Epithelial cell of esophagus (primary cell): ENCODE data around the gene CCL14.
"Not testable (repeated sequence)": the region's sequence is repeated elsewhere in the genome, so short reads cannot be mapped to it uniquely, and the experiment has no call there.

Source experiments
- DNase-seq: peaks from one replicate; pipeline ENCODE4 v3.0.0; 2010; ENCODE audit warnings: low read depth
- H3K4me3 ChIP-seq: 2 replicates; pipeline ENCODE4 v1.5.1; 2011; ENCODE audit warnings: mild to moderate bottlenecking, low read length, control low read depth
- TF ChIP-seq, protein P1 (sequence below): IDR thresholded peaks from 2 replicates; pipeline ENCODE4 v1.5.1; 2011; ENCODE audit warnings: low read depth, mild to moderate bottlenecking, low read length, control low read depth, inconsistent platforms; ENCODE audit not compliant: insufficient read depth; ENCODE audit errors: missing control alignments

CCL14 gene

DNA sequence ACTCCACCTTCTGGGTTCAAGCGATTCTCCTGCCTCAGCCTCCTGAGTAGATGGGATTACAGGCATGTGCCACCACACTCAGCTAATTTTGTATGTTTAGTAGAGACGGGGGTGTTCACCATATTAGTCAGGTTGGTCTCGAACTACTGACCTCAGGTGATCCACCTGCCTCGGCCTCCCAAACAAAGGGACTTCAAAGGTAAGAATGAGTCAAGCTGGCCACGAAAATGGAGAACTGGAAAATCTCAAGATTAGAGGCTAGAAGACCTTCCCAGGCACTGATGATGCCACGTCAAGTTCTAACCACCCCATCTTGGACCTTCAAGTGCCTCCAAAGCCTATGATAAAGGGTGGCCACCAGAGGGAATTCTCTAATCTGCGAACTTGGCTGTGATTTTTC, 16.1 kb upstream of the CCL14 start:
- H3K4me3 ChIP-seq: no peak overlapping the region
- TF ChIP-seq, protein P1, sequence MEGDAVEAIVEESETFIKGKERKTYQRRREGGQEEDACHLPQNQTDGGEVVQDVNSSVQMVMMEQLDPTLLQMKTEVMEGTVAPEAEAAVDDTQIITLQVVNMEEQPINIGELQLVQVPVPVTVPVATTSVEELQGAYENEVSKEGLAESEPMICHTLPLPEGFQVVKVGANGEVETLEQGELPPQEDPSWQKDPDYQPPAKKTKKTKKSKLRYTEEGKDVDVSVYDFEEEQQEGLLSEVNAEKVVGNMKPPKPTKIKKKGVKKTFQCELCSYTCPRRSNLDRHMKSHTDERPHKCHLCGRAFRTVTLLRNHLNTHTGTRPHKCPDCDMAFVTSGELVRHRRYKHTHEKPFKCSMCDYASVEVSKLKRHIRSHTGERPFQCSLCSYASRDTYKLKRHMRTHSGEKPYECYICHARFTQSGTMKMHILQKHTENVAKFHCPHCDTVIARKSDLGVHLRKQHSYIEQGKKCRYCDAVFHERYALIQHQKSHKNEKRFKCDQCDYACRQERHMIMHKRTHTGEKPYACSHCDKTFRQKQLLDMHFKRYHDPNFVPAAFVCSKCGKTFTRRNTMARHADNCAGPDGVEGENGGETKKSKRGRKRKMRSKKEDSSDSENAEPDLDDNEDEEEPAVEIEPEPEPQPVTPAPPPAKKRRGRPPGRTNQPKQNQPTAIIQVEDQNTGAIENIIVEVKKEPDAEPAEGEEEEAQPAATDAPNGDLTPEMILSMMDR: no peak
- no peak for DNase-seq

DNA sequence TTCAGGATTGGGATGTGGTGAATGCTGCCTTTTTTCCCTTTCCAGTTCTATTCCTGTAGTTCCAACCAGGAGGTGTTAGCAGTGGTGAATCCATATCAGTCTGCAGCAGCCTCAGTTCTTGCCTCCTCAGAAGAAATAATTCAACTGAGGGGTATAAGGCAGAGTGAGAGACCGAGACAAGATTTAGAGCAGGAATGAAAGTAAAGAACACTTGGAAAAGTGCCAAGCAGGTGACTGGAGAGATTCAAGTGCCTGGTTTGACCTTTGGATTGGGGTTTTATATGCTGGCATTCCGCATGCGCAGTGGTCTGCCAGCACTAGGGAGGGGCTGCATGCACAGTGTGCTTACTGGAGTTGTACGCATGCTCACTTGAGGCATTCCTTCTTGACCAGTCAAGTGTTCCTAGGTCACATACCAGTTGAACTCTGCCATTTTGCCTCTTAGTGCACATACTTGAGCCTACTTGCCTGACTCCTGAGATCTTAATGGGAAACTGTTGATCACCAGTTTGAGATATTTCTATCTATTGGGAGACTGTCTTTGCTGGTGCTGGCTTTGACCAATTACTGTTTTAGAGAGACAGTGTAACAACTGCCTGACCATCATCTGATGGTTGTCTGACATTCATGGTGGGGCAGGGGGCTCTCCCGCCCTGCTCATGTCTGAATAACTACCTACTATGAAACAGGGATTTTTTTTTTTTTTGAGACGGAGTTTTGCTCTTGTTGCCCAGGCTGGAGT, 15.5 kb upstream of the CCL14 start:
- TF ChIP-seq, protein P1: no peak
- H3K4me3 ChIP-seq: no peak overlapping the region
- DNase-seq: no peak

DNA sequence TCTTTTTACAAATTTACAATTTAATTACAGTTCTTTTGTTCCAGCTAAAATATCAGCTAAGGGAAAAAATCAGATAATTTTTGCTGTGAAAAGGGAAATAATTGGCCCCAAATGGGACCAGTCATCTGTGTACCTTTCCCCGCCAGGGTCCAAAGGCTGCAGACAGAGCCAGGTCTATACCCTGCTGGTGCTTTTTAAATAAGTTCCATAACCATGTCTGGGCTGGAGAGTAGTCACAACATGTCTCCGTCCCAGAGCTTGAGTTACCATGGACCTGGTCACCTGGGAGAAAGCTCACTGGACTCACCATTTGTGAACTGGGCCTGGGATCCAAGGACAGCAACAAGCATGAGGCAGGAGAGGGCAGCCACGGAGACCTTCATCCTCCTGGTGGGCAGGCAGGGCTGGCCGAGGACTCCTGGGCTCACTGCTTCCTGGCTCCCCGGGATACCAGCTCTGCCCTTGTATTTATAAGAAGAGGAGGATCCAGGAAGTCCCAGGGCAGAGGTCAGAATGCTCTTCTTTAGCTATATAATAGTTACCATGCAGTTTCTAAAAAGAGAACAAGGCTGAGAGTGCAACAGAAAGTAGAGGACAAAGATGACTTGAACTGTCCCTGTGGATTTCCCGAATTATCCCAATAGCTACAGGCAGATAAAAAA, 14.7 kb upstream of the CCL14 start, which contains the start of gene CCL15:
CCL15 (minus strand) TSS at position 444 of the 662 bp plus-strand sequence; CDS start at position 383, 61 bp downstream.
- TF ChIP-seq, protein P1: no peak
- no peak for DNase-seq

DNA sequence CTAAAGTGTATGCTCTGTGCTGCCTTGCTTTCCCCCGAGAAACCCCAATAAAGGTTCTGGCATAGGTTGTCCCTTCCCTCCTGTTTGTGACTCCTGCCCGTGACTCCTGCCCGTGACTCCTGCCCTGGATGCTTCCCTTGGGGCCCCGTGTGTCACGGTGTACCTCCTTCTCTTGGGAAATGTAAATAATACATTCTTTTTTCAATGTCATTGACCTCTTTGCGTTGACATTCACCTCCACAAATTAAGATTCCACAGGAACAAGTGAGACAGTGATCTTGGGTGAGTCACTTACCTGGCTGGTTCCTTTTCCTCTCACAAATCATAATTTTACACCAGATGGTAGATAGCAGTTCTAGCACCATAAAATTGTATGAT, 14.2 kb upstream of the CCL14 start:
- DNase-seq: no peak
- H3K4me3 ChIP-seq: no peak overlapping the region
- TF ChIP-seq, protein P1: no peak

More for the DNA sequence above, 14.7 kb upstream of the CCL14 start, which contains the start of gene CCL15:
- H3K4me3 ChIP-seq: no peak within 1 kb of the TSS

DNA sequence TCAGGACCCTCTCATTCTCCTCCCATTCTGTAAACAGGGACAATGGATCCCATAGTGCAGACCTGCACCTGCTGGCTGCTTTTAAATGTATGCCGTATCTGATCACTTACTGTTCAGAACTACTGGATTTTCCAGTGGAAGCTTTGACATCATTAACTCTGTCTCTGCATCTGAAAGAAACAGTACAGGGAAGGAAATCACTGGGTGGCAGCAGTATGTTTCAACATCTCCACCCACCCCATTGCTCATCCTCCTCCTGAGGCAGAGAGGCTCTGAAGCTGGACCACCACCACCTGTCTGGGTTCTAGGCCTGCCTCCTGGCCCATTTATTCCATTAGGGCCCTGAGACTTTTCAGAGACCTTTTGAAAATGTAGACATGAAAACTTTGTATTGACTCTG, 12.2 kb upstream of the CCL14 start:
- no peak for DNase-seq

DNA sequence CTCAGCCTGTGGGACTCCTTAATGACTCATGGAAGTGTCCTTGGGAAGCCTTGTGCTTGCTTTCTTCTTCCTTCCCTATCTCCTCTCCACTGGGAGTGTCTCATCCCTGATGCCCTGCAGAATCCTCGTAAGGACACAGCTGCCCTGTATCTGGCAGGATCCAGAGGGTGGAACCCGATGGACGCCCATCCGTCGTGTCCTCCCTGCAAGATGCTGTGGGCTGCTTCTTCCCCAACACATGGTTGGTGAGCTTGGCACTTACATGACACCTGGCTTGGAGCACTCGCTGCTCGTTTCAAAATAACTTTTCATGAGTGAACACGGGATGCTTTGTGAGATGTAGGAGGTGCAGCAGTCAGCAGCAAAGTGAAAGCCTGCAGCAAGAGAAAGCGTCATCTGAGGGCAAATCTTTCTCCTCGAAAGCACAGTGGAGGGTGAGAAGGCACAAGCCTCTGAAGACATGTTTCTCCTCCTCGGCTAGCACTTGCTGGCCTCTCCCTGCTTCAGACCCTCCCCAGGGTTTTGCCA, 11.6 kb upstream of the CCL14 start:
- no peak for DNase-seq
- TF ChIP-seq, protein P1: no peak
- H3K4me3 ChIP-seq: no peak overlapping the region

More for the DNA sequence above, 12.2 kb upstream of the CCL14 start:
- H3K4me3 ChIP-seq: no peak overlapping the region
- TF ChIP-seq, protein P1: no peak

DNA sequence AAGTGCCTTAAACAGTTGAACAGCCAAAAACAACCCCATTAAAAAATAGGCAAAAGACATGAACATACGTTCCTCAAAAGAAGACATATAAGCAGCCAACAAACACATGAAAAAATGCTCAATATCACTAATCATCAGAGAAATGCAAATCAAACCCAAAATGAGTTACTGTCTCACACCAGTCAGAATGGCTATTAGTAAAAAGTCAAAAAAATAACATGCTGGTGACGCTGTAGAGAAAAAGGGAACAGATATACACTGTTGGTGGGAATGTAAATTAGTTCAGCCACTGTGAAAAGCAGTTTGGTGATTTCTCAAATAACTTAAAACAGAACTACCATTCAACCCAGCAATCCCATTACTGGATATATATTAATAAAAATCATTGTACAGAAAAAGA, 8.8 kb upstream of the CCL14 start:
- not testable (repeated sequence) for H3K4me3 ChIP-seq, DNase-seq
